GM12878 (cell line): ENCODE data around the gene PRSS33. TPM values are rescaled to one million over a fixed set of nuclear protein-coding genes. Genes with fewer than 3 reads are reported as not detected.

Source experiments
- ATAC-seq: fragments of 200-7000 bp; cut with Tn5 transposase; 3 replicates; pipeline ENCODE4 v1.9.1; 2020; ENCODE audit warnings: mild to moderate bottlenecking, moderate library complexity
- BruUV-seq: library from RNA; stranded (reverse); fragments of 400-500 nt; replicated peaks from 2 replicates; lab custom pipeline; 2021; lab: Mats Ljungman, UMichigan
- CTCF ChIA-PET: fragments of 300-600 bp; sonication (Branson Sonifier 250); formaldehyde crosslinking; extraction: SDS; loops from one replicate; lab custom pipeline; 2021; ENCODE audit warnings: inconsistent platforms; lab: Yijun Ruan, JAX
- POLR2A ChIA-PET: fragments of 350-600 bp; formaldehyde crosslinking; extraction: SDS; loops from one replicate; lab custom pipeline; 2021; ENCODE audit warnings: inconsistent platforms; lab: Charles Lee
- RAD21 ChIA-PET: fragments of 300-600 bp; sonication (Branson Sonifier 250); formaldehyde crosslinking; loops from one replicate; lab custom pipeline; 2023; ENCODE audit warnings: antibody characterized with exemption; ENCODE audit not compliant: unreplicated experiment; lab: Charles Lee
- SMC1A ChIA-PET: fragments of 300-600 bp; sonication (Branson Sonifier 250); formaldehyde crosslinking; loops from one replicate; lab custom pipeline; 2023; ENCODE audit not compliant: unreplicated experiment, uncharacterized antibody; lab: Charles Lee
- DNase-seq: peaks from one replicate; pipeline ENCODE4 v3.0.0-alpha.2; 2011; ENCODE audit warnings: low read depth, low spot score
- FAIRE-seq: peaks from 3 replicates; lab custom pipeline; 2011; peaks lifted over from hg19 to GRCh38; lab: Jason Lieb, UNC
- H2AFZ ChIP-seq: 2 replicates; pipeline ENCODE4 v1.6.0; 2011; ENCODE audit warnings: low read depth, low read length, control low read depth; ENCODE audit not compliant: control insufficient read depth
- H3K27ac ChIP-seq: 2 replicates; pipeline ENCODE4 v1.5.1; 2011; ENCODE audit warnings: control low read depth; ENCODE audit not compliant: control insufficient read depth, insufficient read depth
- H3K27me3 ChIP-seq, 2 experiments: replicated peaks in 1 of 2; 2 replicates each; pipeline versions ENCODE4 v1.6.0 to v1.6.1; 2011; ENCODE audit warnings: low read length in 1 of 2; ENCODE audit not compliant: control insufficient read depth in 2 of 2, insufficient read depth in 2 of 2
- H3K36me3 ChIP-seq, 2 experiments: 2 replicates each; pipeline ENCODE4 v1.5.1; 2011; ENCODE audit warnings: low read length in 1 of 2; ENCODE audit not compliant: control insufficient read depth in 2 of 2, insufficient read depth in 2 of 2
- H3K4me1 ChIP-seq: 2 replicates; pipeline ENCODE4 v1.6.1; 2011; ENCODE audit warnings: mild to moderate bottlenecking, low read length, moderate library complexity, mixed read lengths; ENCODE audit not compliant: control insufficient read depth, insufficient read depth
- H3K4me2 ChIP-seq: 2 replicates; pipeline ENCODE4 v1.6.0; 2011; ENCODE audit warnings: control low read depth; ENCODE audit not compliant: control insufficient read depth, insufficient read depth
- H3K4me3 ChIP-seq: fragments of 200-600 bp; sonication (generic); 2 replicates; pipeline ENCODE4 v1.5.1; 2016
- H3K79me2 ChIP-seq: 2 replicates; pipeline ENCODE4 v1.6.0; 2011; ENCODE audit warnings: low read length; ENCODE audit not compliant: control insufficient read depth, insufficient read depth
- H3K9ac ChIP-seq: 2 replicates; pipeline ENCODE4 v1.8.0; 2011; ENCODE audit warnings: low read length, control low read depth, mixed read lengths; ENCODE audit not compliant: control insufficient read depth, insufficient read depth
- H3K9me3 ChIP-seq: replicated peaks from 3 replicates; pipeline ENCODE4 v1.5.1; 2011; ENCODE audit warnings: mild to moderate bottlenecking, low read length; ENCODE audit not compliant: control insufficient read depth, insufficient read depth
- H4K20me1 ChIP-seq: 2 replicates; pipeline ENCODE4 v1.6.0; 2011; ENCODE audit not compliant: control insufficient read depth, insufficient read depth
- BHLHE40 ChIP-seq, 2 experiments: fragments of 450-650 bp in 1 of 2; IDR thresholded peaks; 2 replicates each; pipeline ENCODE4 v1.6.1; 2011 to 2017; ENCODE audit warnings: low read depth in 2 of 2, borderline replicate concordance in 1 of 2, improper control_type of control experiment in 1 of 2, low read length in 1 of 2, mild to moderate bottlenecking in 1 of 2
- CUX1 ChIP-seq: IDR thresholded peaks from 2 replicates; pipeline ENCODE4 v1.6.1; 2012; ENCODE audit warnings: improper control_type of control experiment, low read depth, low read length; ENCODE audit not compliant: insufficient replicate concordance
- FOXM1 ChIP-seq: IDR thresholded peaks from 2 replicates; pipeline ENCODE4 v1.6.1; 2012; ENCODE audit warnings: low read depth, mild to moderate bottlenecking, inconsistent platforms, low read length, moderate library complexity
- KLF5 ChIP-seq: fragments of 450-650 bp; IDR thresholded peaks from 2 replicates; pipeline ENCODE4 v1.6.1; 2014; ENCODE audit warnings: mild to moderate bottlenecking; ENCODE audit not compliant: partially characterized antibody
- RELB ChIP-seq: fragments of 450-650 bp; IDR thresholded peaks from 2 replicates; pipeline ENCODE4 v1.6.1; 2017; ENCODE audit warnings: low read depth, mild to moderate bottlenecking, moderate library complexity
- WGBS: methylation state at CpG from one replicate; pipeline ENCODE4 v1.1.6; 2016; ENCODE audit warnings: low lambda C conversion rate; ENCODE audit not compliant: insufficient replicate concordance, insufficient coverage; ENCODE audit errors: missing lambda C conversion rate; 5-methylcytosine and 5-hydroxymethylcytosine counted together
- in situ Hi-C: fragments of 300-500 bp; cut with MboI; formaldehyde crosslinking; loops from 9 replicates; pipeline ENCODE4 v1.14.3; 2018; ENCODE audit warnings: mixed read lengths
- intact Hi-C: fragments of 100-400 bp; cut with micrococcal nuclease; formaldehyde crosslinking; loops from one replicate; pipeline ENCODE4 v1.14.2; 2022; ENCODE audit not compliant: unreplicated experiment
- polyA plus RNA-seq, 11 experiments: library from polyadenylated mRNA; depleted of rRNA in 4 of 11; unstranded in 6 of 11; stranded (reverse) in 5 of 11; fragments of >200 nt; fragmentation: Nextera tagmentation in 4 of 11; fragmentation: Illumina TruSeq in 1 of 11; extraction: Ambion mirVana in 4 of 11; extraction: Trizol in 1 of 11; gene quantifications; 1 replicate in 1 of 11; 2 replicates in 10 of 11; pipeline versions ENCODE4 v1.2.1 to v1.2.3, GENCODE V29; 2011 to 2016; ENCODE audit warnings: inconsistent platforms in 2 of 11, missing spikeins in 2 of 11, low read depth in 1 of 11
- total RNA-seq, 4 experiments: library from RNA; depleted of rRNA in 3 of 4; stranded (reverse); fragments of >200 nt in 3 of 4; fragmentation: Illumina TruSeq in 1 of 4; extraction: Trizol in 1 of 4; gene quantifications; 2 replicates each; pipeline versions ENCODE4 v1.2.1 to v1.2.3, GENCODE V29; 2013 to 2021

Gene PRSS33
- total and polyA plus RNA-seq, 10 of the 15 experiments (the other 5 are each of a cell fraction or from before 2014, with no cell fraction given): not detected

GRCh38 chr16:2784358-2785100, 2.8 kb downstream of the PRSS33 start:
- FAIRE-seq (no peak), ATAC-seq (no peak), DNase-seq (no peak)
- H3K9ac ChIP-seq: no peak overlapping the region
- BruUV-seq: no TSS peak
- no peaks in the 10 kb centered on the region for H3K36me3 ChIP-seq
- in situ Hi-C loops (no loop called here), intact Hi-C loops (no loop called here)
- SMC1A ChIA-PET: no interaction called here
- H3K27ac ChIP-seq: no peak overlapping the region
- H3K4me2 ChIP-seq: no peak overlapping the region
- CTCF ChIA-PET: no interaction called here
- no peak overlapping the region for H2AFZ ChIP-seq
- peaks cover 2 to 7% of the 10 kb centered on the region in 2 experiments; a peak in 3 of 4 replicates for H3K27me3 ChIP-seq
- TF ChIP-seq KLF5 (no peak), CUX1 (no peak), FOXM1 (no peak), BHLHE40 (IDR thresholded peaks at IDR 0.05; ENCODE audit: borderline replicate concordance in 1 of 2, low read depth in 2 of 2, low read length in 1 of 2) (no peak), RELB (no peak)
- no peaks in the 10 kb centered on the region for H3K9me3 ChIP-seq
- POLR2A ChIA-PET: no interaction called here
- RAD21 ChIA-PET: no interaction called here
- WGBS: 38% methylated on average over 15 of the region's 15 CpGs
- no peaks in the 10 kb centered on the region for H3K79me2 ChIP-seq
- H3K4me3 ChIP-seq: no peak overlapping the region
- H4K20me1 ChIP-seq: no peaks in the 10 kb centered on the region
- no peaks in the 10 kb centered on the region for H3K4me1 ChIP-seq
